Subcutaneous adipose tissue (tissue), 4 donors: ENCODE results near the gene ATP4A. TPM values are rescaled to one million over a fixed set of nuclear protein-coding genes. Genes with fewer than 3 reads are reported as not detected.

Experiments used
- total RNA-seq, 4 donors: library from RNA; depleted of rRNA; stranded (reverse); fragments of >200 nt; gene quantifications; one replicate each; pipeline ENCODE4 v1.1.0, GENCODE V29; 2016
- TF ChIP-seq, protein P1 (sequence below): fragments of 450-650 bp; IDR thresholded peaks from one replicate; pipeline ENCODE4 v1.5.1; 2016; ENCODE audit warnings: low read depth, mild to moderate bottlenecking, control low read depth, antibody characterized with exemption, moderate library complexity

ATP4A gene
- total RNA-seq, 4 donors from 2014 or later: not detected

DNA sequence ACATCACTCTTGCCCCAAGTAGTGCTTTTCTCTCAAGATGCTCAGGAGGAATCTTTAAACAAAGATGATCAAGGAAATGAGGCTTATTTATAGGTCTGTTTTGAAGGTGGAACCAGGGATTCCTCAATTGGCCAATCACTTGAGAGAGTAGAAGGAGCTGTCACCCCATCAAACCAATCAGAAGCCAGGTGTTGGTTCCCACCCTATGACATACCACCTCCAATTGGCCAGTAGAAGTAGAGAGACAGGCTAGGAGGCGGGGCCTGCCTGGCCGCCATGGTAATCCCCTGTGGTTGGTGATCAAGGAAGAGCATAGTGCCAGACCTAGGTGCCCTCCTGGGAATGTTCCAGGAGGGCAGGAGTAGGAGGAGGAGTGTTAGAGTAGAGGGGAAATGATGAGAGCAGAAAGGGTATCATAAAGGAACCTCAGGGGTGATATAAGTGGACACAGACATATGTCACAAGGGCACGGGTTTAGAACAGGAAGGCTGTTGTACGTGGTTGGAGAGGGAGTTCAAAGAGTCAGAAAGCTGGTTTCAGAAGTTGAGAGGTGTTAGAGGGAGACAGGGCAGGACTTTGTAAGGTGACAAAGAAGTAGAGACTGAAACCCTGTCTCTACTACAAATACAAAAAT lies 33.0 kb upstream of the ATP4A start:
- TF ChIP-seq, protein P1, sequence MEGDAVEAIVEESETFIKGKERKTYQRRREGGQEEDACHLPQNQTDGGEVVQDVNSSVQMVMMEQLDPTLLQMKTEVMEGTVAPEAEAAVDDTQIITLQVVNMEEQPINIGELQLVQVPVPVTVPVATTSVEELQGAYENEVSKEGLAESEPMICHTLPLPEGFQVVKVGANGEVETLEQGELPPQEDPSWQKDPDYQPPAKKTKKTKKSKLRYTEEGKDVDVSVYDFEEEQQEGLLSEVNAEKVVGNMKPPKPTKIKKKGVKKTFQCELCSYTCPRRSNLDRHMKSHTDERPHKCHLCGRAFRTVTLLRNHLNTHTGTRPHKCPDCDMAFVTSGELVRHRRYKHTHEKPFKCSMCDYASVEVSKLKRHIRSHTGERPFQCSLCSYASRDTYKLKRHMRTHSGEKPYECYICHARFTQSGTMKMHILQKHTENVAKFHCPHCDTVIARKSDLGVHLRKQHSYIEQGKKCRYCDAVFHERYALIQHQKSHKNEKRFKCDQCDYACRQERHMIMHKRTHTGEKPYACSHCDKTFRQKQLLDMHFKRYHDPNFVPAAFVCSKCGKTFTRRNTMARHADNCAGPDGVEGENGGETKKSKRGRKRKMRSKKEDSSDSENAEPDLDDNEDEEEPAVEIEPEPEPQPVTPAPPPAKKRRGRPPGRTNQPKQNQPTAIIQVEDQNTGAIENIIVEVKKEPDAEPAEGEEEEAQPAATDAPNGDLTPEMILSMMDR: no peak

DNA sequence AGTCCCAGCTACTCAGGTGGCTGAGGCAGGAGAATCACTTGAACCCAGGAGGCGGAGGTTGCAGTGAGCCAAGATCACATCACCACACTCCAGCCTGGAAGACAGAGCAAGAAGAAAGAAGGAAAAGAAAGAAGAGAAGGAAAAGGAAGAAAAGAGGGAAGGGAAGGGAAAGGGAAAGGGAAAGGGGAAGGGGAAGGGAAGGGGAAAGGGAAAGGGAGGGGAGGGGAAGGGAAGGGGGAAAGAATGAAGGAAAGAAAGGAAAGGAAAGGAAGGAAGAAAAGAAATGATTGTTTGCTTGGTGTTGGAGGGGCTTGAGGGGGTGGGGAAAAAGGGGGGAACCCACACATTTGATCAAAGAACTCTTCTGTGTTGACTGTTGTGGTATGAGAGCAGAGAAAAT lies 32.5 kb upstream of the ATP4A start:
- TF ChIP-seq, protein P1: no peak

DNA sequence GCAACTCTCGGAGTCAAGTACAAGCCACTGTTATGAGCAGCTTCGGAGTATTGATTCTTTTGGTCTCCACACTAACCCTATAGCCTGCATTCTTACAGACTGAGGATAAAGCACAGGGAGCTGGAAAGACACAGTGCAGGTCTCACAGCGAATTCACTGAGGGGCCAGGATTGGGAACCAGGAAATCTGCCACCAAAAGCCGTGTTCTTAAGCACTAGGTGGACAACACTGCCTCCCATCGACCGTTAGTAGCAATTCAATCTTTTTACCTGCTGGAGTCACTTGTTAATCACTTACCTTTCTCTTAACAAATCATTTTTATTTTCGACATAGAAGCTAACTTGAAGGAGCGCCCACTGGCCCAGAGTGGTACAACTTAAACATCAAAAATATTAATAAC lies 28.8 kb upstream of the ATP4A start:
- TF ChIP-seq, protein P1: no peak

DNA sequence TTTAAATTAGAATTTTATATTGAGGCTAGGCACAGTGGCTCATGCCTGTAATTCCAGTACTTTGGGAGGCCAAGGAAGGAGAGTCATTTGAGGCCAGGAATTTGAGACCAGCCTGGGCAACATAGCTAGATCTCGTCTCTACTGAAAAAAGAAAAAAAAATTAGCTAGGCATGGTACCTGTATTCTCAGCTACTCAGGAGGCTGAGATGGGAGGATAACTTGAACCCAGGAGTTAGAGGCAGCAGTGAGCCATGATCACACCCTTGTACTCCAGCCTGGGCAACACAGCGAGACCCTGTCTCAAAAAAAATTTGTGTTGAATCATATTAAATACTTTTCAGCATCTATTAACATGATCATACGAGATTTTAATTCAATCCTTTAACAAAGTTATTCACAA lies 27.4 kb upstream of the ATP4A start:
- TF ChIP-seq, protein P1: no peak

DNA sequence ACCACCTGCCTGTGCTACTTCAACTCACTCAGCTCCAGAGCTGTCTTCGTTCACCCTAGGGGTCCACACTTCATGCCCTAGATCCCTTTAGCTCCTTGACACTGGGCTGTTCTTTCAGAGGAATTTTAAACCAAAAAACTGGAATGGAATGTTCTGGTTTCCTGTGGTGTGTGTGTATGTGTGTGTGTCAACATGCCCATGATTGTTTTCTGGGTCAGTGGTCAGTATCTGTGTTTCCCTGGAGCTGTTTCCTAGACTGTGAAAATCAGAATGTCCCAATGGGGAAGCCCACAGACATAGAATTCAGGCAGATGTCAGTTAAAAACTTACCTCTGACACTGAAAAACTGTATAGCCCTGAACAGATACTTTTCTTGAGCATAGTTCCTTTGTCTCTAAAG lies 23.9 kb upstream of the ATP4A start:
- TF ChIP-seq, protein P1: no peak

DNA sequence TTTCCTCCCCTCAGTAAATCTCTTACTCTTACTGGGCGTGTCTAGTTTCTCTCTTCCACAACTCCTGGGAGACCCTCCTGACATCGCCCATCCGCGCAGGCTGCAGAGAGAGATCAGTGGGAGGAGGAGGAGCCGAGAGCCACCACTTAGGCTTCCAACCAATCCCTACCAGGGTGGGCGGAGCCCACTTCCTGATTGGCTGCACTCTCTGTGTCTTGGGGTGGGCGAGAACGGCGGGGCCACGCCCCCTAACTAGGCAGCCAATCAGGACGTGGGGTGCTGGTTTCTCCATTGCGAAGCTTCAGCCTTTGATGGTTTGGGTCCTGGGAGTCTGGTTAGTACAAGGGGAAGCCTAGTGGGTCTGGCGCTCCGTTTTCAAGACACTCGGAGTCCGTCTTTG lies 22.4 kb upstream of the ATP4A start, which contains the start of gene PMIS2:
TSS of gene PMIS2 (plus strand) at position 326 of the 400 bp plus-strand sequence. CDS start 87 bp downstream, outside the sequence.
- TF ChIP-seq, protein P1: no peak

DNA sequence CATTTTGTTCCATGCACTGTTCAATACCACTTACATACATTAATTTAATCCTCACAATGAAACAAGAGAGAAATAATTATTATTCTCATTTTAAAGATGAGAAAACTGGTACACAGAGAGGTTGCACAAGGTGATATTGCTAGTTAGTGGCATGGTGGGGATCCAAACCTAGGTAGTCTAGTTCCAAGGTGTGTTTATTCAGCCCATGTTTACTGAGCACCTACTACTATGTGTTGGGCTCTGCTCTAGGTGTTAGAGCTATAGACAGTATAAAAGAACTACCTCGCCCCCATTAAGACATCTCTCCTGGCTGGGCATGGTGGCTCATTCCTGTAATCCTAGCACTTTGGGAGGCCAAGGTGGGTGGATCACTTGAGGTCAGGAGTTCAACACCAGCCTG lies 19.3 kb upstream of the ATP4A start:
- TF ChIP-seq, protein P1: no peak
